Psoas muscle (tissue), 8 donors: ENCODE data around the gene ANKRD28. TPM values are rescaled to one million over a fixed set of nuclear protein-coding genes. Genes with fewer than 3 reads are reported as not detected.
A peak's percentile ranks its signal among the peaks of the same experiment; 100 is the strongest.

Experiments
- ATAC-seq, 4 donors: fragments of 200-7000 bp; cut with Tn5 transposase; one replicate each; pipeline ENCODE4 v1.9.1; 2020; ENCODE audit warnings: moderate library complexity in 3 of 4, mild to moderate bottlenecking in 2 of 4
- DNase-seq, 2 donors: peaks; one replicate each; pipeline ENCODE4 v3.0.0-alpha.2; 2020
- H3K27ac ChIP-seq: fragments of 200-600 bp; one replicate; pipeline ENCODE4 v1.8.0; 2022
- H3K27me3 ChIP-seq, 3 donors: fragments of 200-600 bp in 1 of 3; one replicate each; pipeline versions ENCODE4 v1.6.1 to v1.8.0; 2013 to 2022; ENCODE audit warnings: low read length in 2 of 3, mild to moderate bottlenecking in 2 of 3, moderate library complexity in 1 of 3; ENCODE audit not compliant: insufficient read depth in 3 of 3
- H3K36me3 ChIP-seq, 2 donors: fragments of 200-600 bp in 1 of 2; one replicate each; pipeline versions ENCODE4 v1.6.1 to v1.8.0; 2013 to 2022; ENCODE audit warnings: low read depth in 1 of 2, mild to moderate bottlenecking in 1 of 2, moderate library complexity in 1 of 2; ENCODE audit not compliant: insufficient read depth in 1 of 2
- H3K4me1 ChIP-seq: fragments of 200-600 bp; one replicate; pipeline ENCODE4 v1.8.0; 2022
- H3K4me3 ChIP-seq: fragments of 200-600 bp; one replicate; pipeline ENCODE4 v1.8.0; 2022; ENCODE audit warnings: mild to moderate bottlenecking
- H3K9me3 ChIP-seq: fragments of 200-600 bp; one replicate; pipeline ENCODE4 v1.8.0; 2022
- CTCF ChIP-seq: fragments of 200-600 bp; IDR thresholded peaks from one replicate; pipeline ENCODE4 v1.8.0; 2022; ENCODE audit warnings: antibody characterized with exemption
- WGBS, 3 donors: extraction: QIAGEN DNeasy Blood & Tissue Kit; methylation state at CpG; one replicate each; pipeline versions ENCODE4 v1.1.6 to v1.1.7; 2013; 5-methylcytosine and 5-hydroxymethylcytosine counted together
- intact Hi-C, 2 donors: fragments of 100-400 bp; cut with DNase I; formaldehyde crosslinking; loops; one replicate each; pipeline versions ENCODE4 v1.11.0 to v1.14.2; 2022
- polyA plus RNA-seq, 3 donors: library from polyadenylated mRNA; stranded (reverse); fragments of 200-250 nt; gene quantifications; one replicate each; pipeline ENCODE4 v1.2.3, GENCODE V29; 2013
- total RNA-seq, 4 donors: library from RNA; stranded (reverse); fragmentation: NEBNext Ultra II Directional in 2 of 4; extraction: Animal tissue kit (Norgen Biotek cat#: 25700) in 2 of 4; gene quantifications; one replicate each; pipeline versions ENCODE4 v1.2.1 to v1.2.4, GENCODE V29; 2021 to 2023
- donor health status: healthy with polysubstance abuse.
- donor health status: DM: no; HTN: no; CAD: no; lungs with moderate emphysema.
- donor health status: Bipolar disorder and iron deficiency.
- donor health status: healthy.
- donor health status: DM: yes; HTN: yes; CAD: no.
- donor health status: DM: no; HTN: no; CAD: no.
- donor health status: DM: no; HTN: no; CAD: no.
- donor health status: DM: yes; HTN: yes; CAD: no.

Gene ANKRD28
- total and polyA plus RNA-seq, 7 donors, result 32.4 to 90.8 (median 69.3) TPM

GRCh38 chr3:15766406-15766805 lies 31.4 kb downstream of the ANKRD28 start:
- no peak overlapping the region for H3K4me3 ChIP-seq
- peaks cover 20% of the 10 kb centered on the region for H3K4me1 ChIP-seq
- no peaks in the 10 kb centered on the region for H3K27me3 ChIP-seq
- H3K27ac ChIP-seq, result no peak overlapping the region
- H3K9me3 ChIP-seq, result no peaks in the 10 kb centered on the region
- DNase-seq, result no peak
- WGBS, 3 donors, result 92 to 97% (median 96%) methylated on average over 1 of the region's 1 CpG
- intact Hi-C loops, result no loop called here
- peaks cover 4 to 18% of the 10 kb centered on the region in 2 donors for H3K36me3 ChIP-seq
- no peak for TF ChIP-seq CTCF
- ATAC-seq, result no peak

- WGBS, 3 donors, result 62 to 89% (median 64%) methylated on average over 3 of the region's 3 CpGs
- Histone ChIP-seq H3K36me3 (peaks cover under 1 to 1% of the 10 kb centered on the region in 2 donors), H3K27me3 (no peaks in the 10 kb centered on the region), H3K4me3 (no peak overlapping the region), H3K9me3 (no peaks in the 10 kb centered on the region), H3K27ac (peak overlapping the region; percentile 44), H3K4me1 (peaks cover 14% of the 10 kb centered on the region)
- intact Hi-C loops, result no loop called here
- ATAC-seq (no peak), DNase-seq (no peak)
- no peak for TF ChIP-seq CTCF
Measured at GRCh38 chr3:15758295-15758694, 39.5 kb downstream of the ANKRD28 start.

GRCh38 chr3:15757824-15758223 lies 40.0 kb downstream of the ANKRD28 start:
- WGBS, 3 donors, result 28 to 58% (median 32%) methylated on average over 1 of the region's 1 CpG
- DNase-seq, result no peak
- Histone ChIP-seq H3K27me3 (no peaks in the 10 kb centered on the region), H3K4me1 (peaks cover 17% of the 10 kb centered on the region), H3K9me3 (no peaks in the 10 kb centered on the region), H3K36me3 (no peaks in the 10 kb centered on the region), H3K4me3 (no peak overlapping the region), H3K27ac (peak overlapping the region; percentile 44)
- ATAC-seq, result peak in 3 of 4 donors; percentile 32 to 63 (median 52)
- no peak for TF ChIP-seq CTCF
- intact Hi-C loops, result no loop called here

GRCh38 chr3:15756505-15756904 lies 41.3 kb downstream of the ANKRD28 start:
- no peak for DNase-seq
- intact Hi-C loops, result no loop called here
- no peak overlapping the region for H3K27ac ChIP-seq
- H3K4me3 ChIP-seq, result no peak overlapping the region
- WGBS, 3 donors, result 58 to 79% (median 58%) methylated on average over 3 of the region's 3 CpGs
- no peak for TF ChIP-seq CTCF
- peaks cover 17% of the 10 kb centered on the region for H3K4me1 ChIP-seq
- peak in 1 of 4 donors; percentile 19 for ATAC-seq
- H3K36me3 ChIP-seq, result peaks cover 0 to 4% of the 10 kb centered on the region in 2 donors
- H3K27me3 ChIP-seq, result no peaks in the 10 kb centered on the region
- no peaks in the 10 kb centered on the region for H3K9me3 ChIP-seq

- WGBS, 3 donors, result 87 to 89% (median 88%) methylated on average over 2 of the region's 2 CpGs
- no peak overlapping the region for H3K27ac ChIP-seq
- peaks cover 17% of the 10 kb centered on the region for H3K4me1 ChIP-seq
- ATAC-seq (no peak), DNase-seq (no peak)
- intact Hi-C loops, result no loop called here
- H3K4me3 ChIP-seq, result no peak overlapping the region
- no peak for TF ChIP-seq CTCF
- no peaks in the 10 kb centered on the region for H3K27me3 ChIP-seq
- H3K9me3 ChIP-seq, result no peaks in the 10 kb centered on the region
- peaks cover 0 to 11% of the 10 kb centered on the region in 2 donors for H3K36me3 ChIP-seq
Measured at GRCh38 chr3:15755780-15756179, 42.0 kb downstream of the ANKRD28 start.
